Lung (tissue), 12 donors: ENCODE results near the gene CLDN9. TPM values are rescaled to one million over a fixed set of nuclear protein-coding genes. Genes with fewer than 3 reads are reported as not detected.

Source experiments
- ATAC-seq: fragments of 200-7000 bp; cut with Tn5 transposase; one replicate; pipeline ENCODE4 v1.9.1; 2020; ENCODE audit warnings: moderate number of reproducible peaks; ENCODE audit not compliant: insufficient read depth, low FRiP score
- DNase-seq, 3 donors: peaks; one replicate each; pipeline ENCODE4 v3.0.0-alpha.2; 2013 to 2017
- H3K27ac ChIP-seq, 2 donors: one replicate each; pipeline ENCODE4 v1.5.1; 2013; ENCODE audit warnings: mild to moderate bottlenecking in 2 of 2, moderate library complexity in 2 of 2, control low read depth in 1 of 2, inconsistent platforms in 1 of 2, low read depth in 1 of 2, low read length in 1 of 2
- H3K27me3 ChIP-seq, 3 donors: one replicate each; pipeline ENCODE4 v1.5.1; 2013; ENCODE audit warnings: low read length in 2 of 3; ENCODE audit not compliant: control insufficient read depth in 3 of 3, insufficient read depth in 3 of 3
- H3K36me3 ChIP-seq, 4 donors: one replicate each; pipeline ENCODE4 v1.5.1; 2013; ENCODE audit warnings: low read length in 4 of 4, mild to moderate bottlenecking in 1 of 4, moderate library complexity in 1 of 4; ENCODE audit not compliant: control insufficient read depth in 4 of 4, insufficient read depth in 4 of 4
- H3K4me1 ChIP-seq, 5 donors: one replicate each; pipeline ENCODE4 v1.5.1; 2013; ENCODE audit warnings: low read length in 5 of 5, mild to moderate bottlenecking in 2 of 5, moderate library complexity in 1 of 5; ENCODE audit not compliant: control insufficient read depth in 5 of 5, insufficient read depth in 5 of 5
- H3K4me3 ChIP-seq: one replicate; pipeline ENCODE4 v1.5.1; 2013; ENCODE audit warnings: mild to moderate bottlenecking, control low read depth, moderate library complexity
- H3K9ac ChIP-seq, 2 donors: one replicate each; pipeline ENCODE4 v1.5.1; 2013; ENCODE audit warnings: low read length in 2 of 2, control low read depth in 1 of 2; ENCODE audit not compliant: insufficient read depth in 1 of 2
- H3K9me3 ChIP-seq, 4 donors: one replicate each; pipeline ENCODE4 v1.5.1; 2013; ENCODE audit warnings: low read length in 3 of 4, mild to moderate bottlenecking in 1 of 4, moderate library complexity in 1 of 4; ENCODE audit not compliant: control insufficient read depth in 4 of 4, insufficient read depth in 3 of 4
- WGBS, 2 donors: extraction: QIAGEN DNeasy Blood & Tissue Kit; methylation state at CpG; one replicate each; pipeline ENCODE4 v1.1.7; 2013; 5-methylcytosine and 5-hydroxymethylcytosine counted together
- polyA plus RNA-seq, 2 donors: library from polyadenylated mRNA; stranded (reverse); fragments of 200-250 nt; gene quantifications; one replicate each; pipeline ENCODE4 v1.2.1, GENCODE V29; 2013
- total RNA-seq, 2 donors: library from RNA; depleted of rRNA in 1 of 2; stranded (reverse); fragments of >200 nt in 1 of 2; gene quantifications; one replicate each; pipeline ENCODE4 v1.2.1, GENCODE V29; 2014 to 2021
- TF ChIP-seq, protein P1 (sequence below): IDR thresholded peaks from 2 replicates; pipeline ENCODE4 v1.5.1; 2012; ENCODE audit warnings: mild to moderate bottlenecking; ENCODE audit errors: control extremely low read depth, extremely low read depth
- donor health status: control.
- donor health status: control.
- donor health status: Bipolar disorder and iron deficiency.
- donor health status: healthy.
- donor health status: DM: yes; HTN: yes; CAD: no.

Gene CLDN9
- total and polyA plus RNA-seq, 4 donors, result 0.91 to 5.3 (median 1.3) TPM

DNA sequence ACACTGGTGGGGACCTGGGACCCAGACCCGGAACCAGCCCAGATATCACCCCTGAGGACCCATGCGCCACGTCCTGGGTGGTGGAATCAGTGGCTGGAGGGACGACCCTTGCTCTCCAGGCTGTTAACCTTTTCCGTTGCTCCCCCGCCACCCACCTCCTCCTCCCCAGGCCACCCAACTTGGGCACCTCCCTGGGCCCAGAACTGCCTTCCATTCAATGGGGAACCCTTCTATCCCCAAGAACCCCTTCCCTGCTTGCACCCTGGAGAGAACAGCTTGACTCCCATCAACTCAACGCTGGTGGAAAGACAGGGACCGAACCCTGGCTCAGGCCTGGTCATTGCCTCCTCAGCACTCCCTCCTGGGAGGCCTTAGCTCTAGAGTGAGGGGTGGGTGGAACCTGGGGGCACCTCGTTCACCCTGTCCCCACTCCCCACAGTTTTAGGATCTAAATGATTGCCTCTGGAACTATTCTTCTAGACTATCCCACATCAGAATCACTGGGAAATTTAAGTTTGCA is 47.1 kb downstream of the CLDN9 start:
- TF ChIP-seq, protein P1, sequence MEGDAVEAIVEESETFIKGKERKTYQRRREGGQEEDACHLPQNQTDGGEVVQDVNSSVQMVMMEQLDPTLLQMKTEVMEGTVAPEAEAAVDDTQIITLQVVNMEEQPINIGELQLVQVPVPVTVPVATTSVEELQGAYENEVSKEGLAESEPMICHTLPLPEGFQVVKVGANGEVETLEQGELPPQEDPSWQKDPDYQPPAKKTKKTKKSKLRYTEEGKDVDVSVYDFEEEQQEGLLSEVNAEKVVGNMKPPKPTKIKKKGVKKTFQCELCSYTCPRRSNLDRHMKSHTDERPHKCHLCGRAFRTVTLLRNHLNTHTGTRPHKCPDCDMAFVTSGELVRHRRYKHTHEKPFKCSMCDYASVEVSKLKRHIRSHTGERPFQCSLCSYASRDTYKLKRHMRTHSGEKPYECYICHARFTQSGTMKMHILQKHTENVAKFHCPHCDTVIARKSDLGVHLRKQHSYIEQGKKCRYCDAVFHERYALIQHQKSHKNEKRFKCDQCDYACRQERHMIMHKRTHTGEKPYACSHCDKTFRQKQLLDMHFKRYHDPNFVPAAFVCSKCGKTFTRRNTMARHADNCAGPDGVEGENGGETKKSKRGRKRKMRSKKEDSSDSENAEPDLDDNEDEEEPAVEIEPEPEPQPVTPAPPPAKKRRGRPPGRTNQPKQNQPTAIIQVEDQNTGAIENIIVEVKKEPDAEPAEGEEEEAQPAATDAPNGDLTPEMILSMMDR, result no peak
- no peaks in the 10 kb centered on the region for H3K9me3 ChIP-seq
- WGBS, 2 donors, result 61 to 69% methylated on average over 9 of the region's 9 CpGs

DNA sequence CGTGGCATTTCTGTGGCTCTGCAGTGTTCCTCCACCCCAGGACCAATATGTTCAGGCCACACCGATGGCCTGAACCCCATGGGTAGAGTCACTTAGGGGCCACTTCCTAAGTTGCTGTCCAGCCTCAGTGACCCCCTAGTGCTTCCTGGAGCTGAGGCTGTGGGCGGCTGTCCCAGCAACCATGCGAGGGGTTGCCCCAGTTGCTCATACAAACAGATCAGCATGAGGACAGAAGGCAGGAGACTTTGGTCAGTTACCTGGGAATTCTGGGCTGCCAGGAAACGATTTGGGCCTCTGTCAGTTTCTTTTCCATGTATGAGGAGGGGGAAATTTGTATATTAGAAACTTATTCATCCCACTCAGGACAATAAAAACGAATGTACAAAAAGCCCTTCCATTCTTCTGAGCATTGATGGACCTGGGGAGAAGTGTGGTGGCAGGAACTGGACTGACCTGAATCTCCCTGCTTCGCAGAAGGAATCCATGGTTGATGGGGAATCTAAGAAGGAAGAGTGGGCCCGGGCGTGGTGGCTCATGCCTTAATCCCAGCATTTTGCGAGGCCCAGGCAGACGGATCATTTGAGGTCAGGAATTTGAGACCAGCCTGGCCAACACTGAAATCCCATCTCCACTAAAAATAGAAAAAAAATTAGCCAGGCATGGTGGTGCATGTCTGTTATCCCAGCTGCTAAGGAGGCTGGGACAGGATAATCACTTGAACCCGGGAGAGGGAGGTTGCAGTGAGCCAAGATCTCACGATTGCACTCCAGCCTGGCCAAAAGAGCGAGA is 47.8 kb downstream of the CLDN9 start:
- H3K9me3 ChIP-seq, result no peaks in the 10 kb centered on the region
- TF ChIP-seq, protein P1, result no peak
- H3K4me1 ChIP-seq, result peaks cover 2 to 16% (median 7%) of the 10 kb centered on the region in 5 donors
- H3K4me3 ChIP-seq, result no peak overlapping the region
- no peak overlapping the region for H3K9ac ChIP-seq
- DNase-seq (no peak), ATAC-seq (no peak)
- WGBS, 2 donors, result 87% methylated on average over 14 of the region's 14 CpGs
- H3K27me3 ChIP-seq, result no peaks in the 10 kb centered on the region
- no peaks in the 10 kb centered on the region for H3K36me3 ChIP-seq
- H3K27ac ChIP-seq, result peak overlapping the region in 1 of 2 donors; percentile 31

More for the DNA sequence above, 47.1 kb downstream of the CLDN9 start:
- no peak for ATAC-seq
- Histone ChIP-seq H3K4me3 (peak overlapping the region; percentile 24), H3K36me3 (no peaks in the 10 kb centered on the region), H3K4me1 (peaks cover 2 to 13% (median 7%) of the 10 kb centered on the region in 5 donors), H3K9ac (peak overlapping the region in 1 of 2 donors; percentile 28), H3K27me3 (no peaks in the 10 kb centered on the region), H3K27ac (peak overlapping the region; percentile 71 to 85)
- no peak for DNase-seq

DNA sequence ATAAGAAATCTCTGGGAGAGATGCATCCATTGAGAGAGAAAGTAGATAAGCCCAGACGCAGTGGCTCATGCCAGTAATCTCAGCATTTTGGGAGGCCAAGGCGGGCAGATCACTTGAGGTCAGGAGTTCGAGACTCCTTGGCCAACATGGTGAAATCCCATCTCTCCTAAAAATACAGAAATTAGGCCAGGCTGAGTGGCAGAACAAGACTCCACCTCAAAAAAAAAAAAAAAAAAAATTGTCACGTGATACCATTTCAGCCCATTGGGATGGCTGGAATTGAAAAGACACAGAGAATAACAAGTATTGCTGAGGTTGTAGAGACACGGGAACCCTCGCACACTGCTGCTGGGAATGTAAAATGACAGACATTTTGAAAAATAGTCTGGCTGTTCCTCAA is 49.8 kb downstream of the CLDN9 start:
- H3K4me1 ChIP-seq, result peaks cover 2 to 22% (median 7%) of the 10 kb centered on the region in 5 donors
- TF ChIP-seq, protein P1, result no peak

More for the DNA sequence above, 49.8 kb downstream of the CLDN9 start:
- Histone ChIP-seq H3K9ac (no peak overlapping the region), H3K36me3 (peaks cover 0 to 3% (median 0%) of the 10 kb centered on the region in 4 donors), H3K27me3 (no peaks in the 10 kb centered on the region), H3K27ac (no peak overlapping the region), H3K4me3 (no peak overlapping the region), H3K9me3 (no peaks in the 10 kb centered on the region)
- WGBS, 2 donors, result 83 to 89% methylated on average over 6 of the region's 6 CpGs
- DNase-seq (no peak), ATAC-seq (no peak)
